ENCODE results near the gene KLHL2. TPM values are rescaled to one million over a fixed set of nuclear protein-coding genes. Genes with fewer than 3 reads are reported as not detected.

KLHL2 gene
- total RNA-seq, 2 donors from 2014 or later: 39.3 to 41.5 TPM

- Mint-ChIP-seq H3K9me3 (no peaks in the 10 kb centered on the region), H3K36me3 (ENCODE audit: insufficient read depth in 2 of 2) (peaks cover 2 to 17% of the 10 kb centered on the region in 2 donors), H3K4me1 (ENCODE audit: low read depth) (no peaks in the 10 kb centered on the region), H3K4me3 (no peak overlapping the region), H3K27ac (no peak overlapping the region), H3K27me3 (ENCODE audit: low read depth) (no peaks in the 10 kb centered on the region)
- ATAC-seq (replicated peaks in 1 of 2): no peak
- no peak for DNase-seq
Observed at GRCh38 chr4:165319030-165319429, 111.7 kb downstream of the KLHL2 start.

GRCh38 chr4:165319509-165319908, 112.1 kb downstream of the KLHL2 start:
- ATAC-seq (replicated peaks in 1 of 2) (no peak), DNase-seq (no peak)
- no peak overlapping the region for H3K27ac Mint-ChIP-seq
- no peaks in the 10 kb centered on the region for H3K27me3 Mint-ChIP-seq (ENCODE audit: low read depth)
- no peak overlapping the region for H3K4me3 Mint-ChIP-seq
- H3K36me3 Mint-ChIP-seq (ENCODE audit: insufficient read depth in 2 of 2): peaks cover 2 to 12% of the 10 kb centered on the region in 2 donors
- H3K9me3 Mint-ChIP-seq: no peaks in the 10 kb centered on the region
- no peaks in the 10 kb centered on the region for H3K4me1 Mint-ChIP-seq (ENCODE audit: low read depth)

- Mint-ChIP-seq H3K4me3 (no peak overlapping the region), H3K27me3 (ENCODE audit: low read depth) (no peaks in the 10 kb centered on the region), H3K4me1 (ENCODE audit: low read depth) (no peaks in the 10 kb centered on the region), H3K27ac (no peak overlapping the region), H3K36me3 (ENCODE audit: insufficient read depth in 2 of 2) (peaks cover 2 to 7% of the 10 kb centered on the region in 2 donors), H3K9me3 (no peaks in the 10 kb centered on the region)
- ATAC-seq (replicated peaks in 1 of 2) (no peak), DNase-seq (no peak)
Observed at GRCh38 chr4:165324236-165324917, 117.0 kb downstream of the KLHL2 start.

GRCh38 chr4:165324918-165325304, 117.5 kb downstream of the KLHL2 start:
- Mint-ChIP-seq H3K27me3 (ENCODE audit: low read depth) (no peaks in the 10 kb centered on the region), H3K9me3 (no peaks in the 10 kb centered on the region), H3K4me3 (no peak overlapping the region), H3K4me1 (ENCODE audit: low read depth) (no peaks in the 10 kb centered on the region), H3K27ac (peak overlapping the region; percentile 81), H3K36me3 (ENCODE audit: insufficient read depth in 2 of 2) (peaks cover 0 to 6% of the 10 kb centered on the region in 2 donors)
- DNase-seq (no peak), ATAC-seq (replicated peaks in 1 of 2) (no peak)

- H3K27me3 Mint-ChIP-seq (ENCODE audit: low read depth): no peaks in the 10 kb centered on the region
- H3K27ac Mint-ChIP-seq: peak overlapping the region; percentile 81
- no peak overlapping the region for H3K4me3 Mint-ChIP-seq
- peak; percentile 12 to 28 for DNase-seq
- H3K9me3 Mint-ChIP-seq: no peaks in the 10 kb centered on the region
- peaks cover 9% of the 10 kb centered on the region for H3K4me1 Mint-ChIP-seq (ENCODE audit: low read depth)
- ATAC-seq (replicated peaks in 1 of 2): no peak
- peaks cover 4 to 10% of the 10 kb centered on the region in 2 donors for H3K36me3 Mint-ChIP-seq (ENCODE audit: insufficient read depth in 2 of 2)
Observed at GRCh38 chr4:165325732-165326512, 118.6 kb downstream of the KLHL2 start.

GRCh38 chr4:165326831-165327210, 119.5 kb downstream of the KLHL2 start:
- no peak for ATAC-seq (replicated peaks in 1 of 2)
- no peaks in the 10 kb centered on the region for H3K9me3 Mint-ChIP-seq
- peaks cover 8 to 17% of the 10 kb centered on the region in 2 donors for H3K36me3 Mint-ChIP-seq (ENCODE audit: insufficient read depth in 2 of 2)
- no peak overlapping the region for H3K4me3 Mint-ChIP-seq
- H3K27ac Mint-ChIP-seq: peak overlapping the region; percentile 81
- H3K4me1 Mint-ChIP-seq (ENCODE audit: low read depth): peaks cover 18% of the 10 kb centered on the region
- H3K27me3 Mint-ChIP-seq (ENCODE audit: low read depth): no peaks in the 10 kb centered on the region
- DNase-seq: peak; percentile 12 to 32

GRCh38 chr4:165327211-165328100, 120.1 kb downstream of the KLHL2 start, which contains the start of gene MSMO1:
TSS of gene MSMO1 (plus strand) at chr4:165327669. CDS start at chr4:165333371, 5,702 bp downstream.
- peaks cover 10 to 19% of the 10 kb centered on the region in 2 donors for H3K36me3 Mint-ChIP-seq (ENCODE audit: insufficient read depth in 2 of 2)
- H3K9me3 Mint-ChIP-seq: no peaks in the 10 kb centered on the region
- H3K27me3 Mint-ChIP-seq (ENCODE audit: low read depth): no peaks in the 10 kb centered on the region
- peak; percentile 95 to 97 for ATAC-seq (replicated peaks in 1 of 2)
- no peak within 1 kb of the TSS for H3K4me3 Mint-ChIP-seq
- peaks cover 24% of the 10 kb centered on the region for H3K4me1 Mint-ChIP-seq (ENCODE audit: low read depth)
- peak; percentile 97 to 99 for DNase-seq
- peak within 1 kb of the TSS; percentile 81 for H3K27ac Mint-ChIP-seq

GRCh38 chr4:165328101-165328425, 120.7 kb downstream of the KLHL2 start:
- no peak for DNase-seq
- Mint-ChIP-seq H3K27ac (no peak overlapping the region), H3K27me3 (ENCODE audit: low read depth) (no peaks in the 10 kb centered on the region), H3K4me3 (no peak overlapping the region), H3K9me3 (no peaks in the 10 kb centered on the region), H3K36me3 (ENCODE audit: insufficient read depth in 2 of 2) (peaks cover 10 to 21% of the 10 kb centered on the region in 2 donors), H3K4me1 (ENCODE audit: low read depth) (peaks cover 30% of the 10 kb centered on the region)
- no peak for ATAC-seq (replicated peaks in 1 of 2)

- H3K27me3 Mint-ChIP-seq (ENCODE audit: low read depth): no peaks in the 10 kb centered on the region
- no peak overlapping the region for H3K4me3 Mint-ChIP-seq
- peaks cover 30% of the 10 kb centered on the region for H3K4me1 Mint-ChIP-seq (ENCODE audit: low read depth)
- peaks cover 10 to 16% of the 10 kb centered on the region in 2 donors for H3K36me3 Mint-ChIP-seq (ENCODE audit: insufficient read depth in 2 of 2)
- H3K9me3 Mint-ChIP-seq: no peaks in the 10 kb centered on the region
- H3K27ac Mint-ChIP-seq: no peak overlapping the region
- DNase-seq (no peak), ATAC-seq (replicated peaks in 1 of 2) (no peak)
Observed at GRCh38 chr4:165328708-165329107, 121.3 kb downstream of the KLHL2 start.

GRCh38 chr4:165330071-165330470, 122.7 kb downstream of the KLHL2 start:
- Mint-ChIP-seq H3K9me3 (no peaks in the 10 kb centered on the region), H3K27ac (peak overlapping the region; percentile 74), H3K4me1 (ENCODE audit: low read depth) (peaks cover 32% of the 10 kb centered on the region), H3K4me3 (peak overlapping the region; percentile 72 to 73), H3K27me3 (ENCODE audit: low read depth) (no peaks in the 10 kb centered on the region), H3K36me3 (ENCODE audit: insufficient read depth in 2 of 2) (peaks cover 10 to 20% of the 10 kb centered on the region in 2 donors)
- DNase-seq: no peak
- ATAC-seq (replicated peaks in 1 of 2): no peak

- Mint-ChIP-seq H3K27ac (peak overlapping the region; percentile 74), H3K27me3 (ENCODE audit: low read depth) (no peaks in the 10 kb centered on the region), H3K4me1 (ENCODE audit: low read depth) (peaks cover 35% of the 10 kb centered on the region), H3K36me3 (ENCODE audit: insufficient read depth in 2 of 2) (peaks cover 10 to 20% of the 10 kb centered on the region in 2 donors), H3K4me3 (peak overlapping the region; percentile 72 to 73), H3K9me3 (no peaks in the 10 kb centered on the region)
- DNase-seq (no peak), ATAC-seq (replicated peaks in 1 of 2) (no peak)
Observed at GRCh38 chr4:165330666-165331065, 123.3 kb downstream of the KLHL2 start.

- peak; percentile 8 to 46 for ATAC-seq (replicated peaks in 1 of 2)
- Mint-ChIP-seq H3K27ac (peak overlapping the region; percentile 74), H3K36me3 (ENCODE audit: insufficient read depth in 2 of 2) (peaks cover 10 to 20% of the 10 kb centered on the region in 2 donors), H3K9me3 (no peaks in the 10 kb centered on the region), H3K4me1 (ENCODE audit: low read depth) (peaks cover 35% of the 10 kb centered on the region), H3K4me3 (peak overlapping the region; percentile 72 to 73), H3K27me3 (ENCODE audit: low read depth) (no peaks in the 10 kb centered on the region)
- DNase-seq: peak in 1 of 2 donors; percentile 27
Observed at GRCh38 chr4:165331359-165331758, 124.0 kb downstream of the KLHL2 start.

- Mint-ChIP-seq H3K4me1 (ENCODE audit: low read depth) (peaks cover 35% of the 10 kb centered on the region), H3K9me3 (no peaks in the 10 kb centered on the region), H3K36me3 (ENCODE audit: insufficient read depth in 2 of 2) (peaks cover 10 to 20% of the 10 kb centered on the region in 2 donors), H3K27ac (peak overlapping the region; percentile 74), H3K27me3 (ENCODE audit: low read depth) (no peaks in the 10 kb centered on the region), H3K4me3 (peak overlapping the region; percentile 42 to 73)
- DNase-seq: no peak
- ATAC-seq (replicated peaks in 1 of 2): no peak
Observed at GRCh38 chr4:165331823-165332222, 124.5 kb downstream of the KLHL2 start.

All from activated T-cell treated with anti-CD3 and anti-CD28 coated beads, Interleukin-2, amount 50 U/mL, for 72 hours (primary cell).